Esophagus squamous epithelium (tissue), 5 donors: Measurements from ENCODE around the gene HMHB1. TPM values are rescaled to one million over a fixed set of nuclear protein-coding genes. Genes with fewer than 3 reads are reported as not detected.

Experiments
- DNase-seq: peaks from one replicate; lab custom pipeline; 2025; lab: John Stamatoyannopoulos, UW
- H3K27ac ChIP-seq, 4 donors: fragments of 200-600 bp; sonication (generic); one replicate each; pipeline ENCODE4 v1.5.1; 2016 to 2019; ENCODE audit warnings: mild to moderate bottlenecking in 1 of 4
- H3K27me3 ChIP-seq, 4 donors: fragments of 200-600 bp; sonication (generic); 1 replicate in 3 of 4; 2 replicates in 1 of 4; pipeline versions ENCODE4 v1.5.1 to v1.6.0; 2017 to 2021; ENCODE audit warnings: antibody characterized with exemption in 1 of 4
- H3K36me3 ChIP-seq, 3 donors: fragments of 200-600 bp; sonication (generic); one replicate each; pipeline ENCODE4 v1.5.1; 2016 to 2019
- H3K4me1 ChIP-seq, 3 donors: fragments of 200-600 bp; sonication (generic); one replicate each; pipeline ENCODE4 v1.5.1; 2017 to 2019
- H3K4me3 ChIP-seq, 4 donors: fragments of 200-600 bp; sonication (generic); 1 replicate in 3 of 4; 2 replicates in 1 of 4; pipeline ENCODE4 v1.5.1; 2016 to 2019; ENCODE audit warnings: mild to moderate bottlenecking in 2 of 4, moderate library complexity in 1 of 4
- H3K9me3 ChIP-seq, 3 donors: fragments of 200-600 bp; sonication (generic); one replicate each; pipeline ENCODE4 v1.5.1; 2016 to 2019
- CTCF ChIP-seq, 6 experiments: fragments of 450-650 bp in 4 of 6; fragments of 200-600 bp in 2 of 6; sonication (generic) in 2 of 6; IDR thresholded peaks; one replicate each; pipeline ENCODE4 v1.5.1; 2016 to 2019; ENCODE audit warnings: antibody characterized with exemption in 6 of 6, mild to moderate bottlenecking in 4 of 6, moderate library complexity in 4 of 6
- POLR2A ChIP-seq, 4 donors: fragments of 450-650 bp; IDR thresholded peaks; one replicate each; pipeline ENCODE4 v1.6.1; 2017; ENCODE audit warnings: antibody characterized with exemption in 4 of 4, mild to moderate bottlenecking in 4 of 4, moderate library complexity in 3 of 4
- WGBS, 2 donors: methylation state at CpG; one replicate each; pipeline ENCODE4 v1.1.5; 2018; 5-methylcytosine and 5-hydroxymethylcytosine counted together
- intact Hi-C: fragments of 100-400 bp; cut with DNase I; formaldehyde crosslinking; loops from one replicate; pipeline ENCODE4 v1.15.0; 2022
- total RNA-seq, 4 donors: library from RNA; depleted of rRNA; stranded (reverse); fragments of >200 nt; gene quantifications; one replicate each; pipeline ENCODE4 v1.1.0, GENCODE V29; 2016
- donor health status: DM: yes; HTN: yes; CAD: no.

HMHB1 gene
- total RNA-seq, 4 donors from 2014 or later: not detected

DNA sequence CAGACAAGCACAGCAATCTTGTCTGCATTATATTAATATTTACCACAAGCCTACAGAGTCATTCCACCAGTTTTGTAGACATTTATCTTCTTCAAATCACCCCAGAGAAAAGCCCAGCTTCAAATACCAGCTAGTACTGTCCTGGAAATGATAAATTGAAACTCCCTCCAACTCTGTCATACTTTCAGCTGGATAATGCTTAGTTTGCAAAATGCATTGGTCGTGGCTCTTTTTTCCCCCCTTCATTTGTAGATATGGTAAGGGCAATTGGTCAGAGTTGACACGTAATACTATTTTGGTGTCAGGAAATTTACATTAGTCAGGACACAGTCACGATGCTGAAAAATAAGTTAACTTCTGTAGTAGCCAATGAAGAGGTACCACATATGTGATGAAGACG, 21.2 kb downstream of the HMHB1 start:
- 73 to 78% methylated on average over 4 of the region's 4 CpGs for WGBS, 2 donors
- H3K27me3 ChIP-seq: no peaks in the 10 kb centered on the region
- H3K9me3 ChIP-seq: no peaks in the 10 kb centered on the region
- no peak for DNase-seq
- H3K4me1 ChIP-seq: no peaks in the 10 kb centered on the region
- no peaks in the 10 kb centered on the region for H3K36me3 ChIP-seq
- no peak for TF ChIP-seq CTCF (IDR thresholded peaks at IDR 0.05)
- no peak for TF ChIP-seq POLR2A (IDR thresholded peaks at IDR 0.05)
- H3K4me3 ChIP-seq: no peak overlapping the region
- no peak overlapping the region for H3K27ac ChIP-seq
- intact Hi-C loops: no loop called here

DNA sequence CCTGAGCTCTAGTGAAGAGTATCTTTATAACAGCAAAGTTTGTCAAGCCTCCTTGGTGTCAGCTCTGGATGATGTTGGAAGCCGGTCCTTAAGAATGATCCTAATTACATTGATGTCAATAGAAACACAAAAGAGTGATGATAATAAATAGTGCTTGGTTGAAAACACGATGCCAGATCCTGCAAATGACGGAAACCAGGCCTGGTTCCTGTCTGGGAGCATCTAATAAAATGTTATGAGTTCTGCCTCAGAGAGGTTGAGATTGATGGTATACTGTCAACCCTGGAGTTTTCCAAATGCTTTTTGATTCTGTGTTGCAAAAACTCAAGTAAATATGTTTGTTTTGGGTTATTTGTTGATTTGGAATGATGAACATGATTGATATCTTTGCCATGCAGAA, 23.3 kb downstream of the HMHB1 start:
- no peaks in the 10 kb centered on the region for H3K36me3 ChIP-seq
- no peaks in the 10 kb centered on the region for H3K27me3 ChIP-seq
- no peak overlapping the region for H3K4me3 ChIP-seq
- no peak for DNase-seq
- 88 to 91% methylated on average over 3 of the region's 3 CpGs for WGBS, 2 donors
- H3K9me3 ChIP-seq: no peaks in the 10 kb centered on the region
- no peaks in the 10 kb centered on the region for H3K4me1 ChIP-seq
- intact Hi-C loops: no loop called here
- no peak for TF ChIP-seq POLR2A (IDR thresholded peaks at IDR 0.05)
- no peak for TF ChIP-seq CTCF (IDR thresholded peaks at IDR 0.05)
- no peak overlapping the region for H3K27ac ChIP-seq

DNA sequence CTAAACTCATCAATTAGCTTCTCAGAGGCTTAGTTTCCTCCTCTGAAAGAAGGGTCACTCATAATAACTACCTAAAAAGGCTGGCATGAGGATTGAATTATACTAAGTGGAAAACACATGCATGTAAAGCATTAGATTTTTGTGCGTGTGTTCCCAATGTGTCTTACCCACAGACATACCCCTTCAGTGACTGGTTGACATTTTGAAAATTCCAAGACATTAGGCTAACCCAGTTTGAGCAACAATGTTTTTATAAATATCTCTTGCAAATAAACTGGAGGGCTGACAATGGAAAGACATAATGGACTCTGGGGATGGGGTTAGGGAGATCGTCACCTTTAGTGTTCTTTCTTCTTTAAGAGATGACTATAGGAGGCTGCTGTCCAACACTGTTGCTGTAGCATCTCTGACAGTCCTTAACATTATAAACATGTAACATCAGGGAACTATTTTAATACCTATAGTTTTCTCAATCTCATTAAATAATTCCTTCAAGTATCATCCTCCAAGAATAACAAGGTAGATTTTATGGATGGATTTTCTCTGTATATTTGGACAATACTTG, 24.3 kb downstream of the HMHB1 start:
- H3K36me3 ChIP-seq: no peaks in the 10 kb centered on the region
- H3K27ac ChIP-seq: no peak overlapping the region
- intact Hi-C loops: no loop called here
- no peaks in the 10 kb centered on the region for H3K27me3 ChIP-seq
- TF ChIP-seq CTCF (IDR thresholded peaks at IDR 0.05) (no peak), POLR2A (IDR thresholded peaks at IDR 0.05) (no peak)
- H3K9me3 ChIP-seq: no peaks in the 10 kb centered on the region
- H3K4me1 ChIP-seq: no peaks in the 10 kb centered on the region
- 57 to 92% methylated on average over 2 of the region's 2 CpGs for WGBS, 2 donors
- no peak overlapping the region for H3K4me3 ChIP-seq
- DNase-seq: no peak

GRCh38 chr5:143837306-143837848, 25.4 kb downstream of the HMHB1 start:
- H3K4me1 ChIP-seq: no peaks in the 10 kb centered on the region
- no peak overlapping the region for H3K27ac ChIP-seq
- intact Hi-C loops: no loop called here
- no peaks in the 10 kb centered on the region for H3K36me3 ChIP-seq
- no peak for DNase-seq
- H3K27me3 ChIP-seq: no peaks in the 10 kb centered on the region
- H3K4me3 ChIP-seq: no peak overlapping the region
- 67 to 73% methylated on average over 7 of the region's 7 CpGs for WGBS, 2 donors
- no peaks in the 10 kb centered on the region for H3K9me3 ChIP-seq
- TF ChIP-seq POLR2A (IDR thresholded peaks at IDR 0.05) (no peak), CTCF (IDR thresholded peaks at IDR 0.05) (no peak)

DNA sequence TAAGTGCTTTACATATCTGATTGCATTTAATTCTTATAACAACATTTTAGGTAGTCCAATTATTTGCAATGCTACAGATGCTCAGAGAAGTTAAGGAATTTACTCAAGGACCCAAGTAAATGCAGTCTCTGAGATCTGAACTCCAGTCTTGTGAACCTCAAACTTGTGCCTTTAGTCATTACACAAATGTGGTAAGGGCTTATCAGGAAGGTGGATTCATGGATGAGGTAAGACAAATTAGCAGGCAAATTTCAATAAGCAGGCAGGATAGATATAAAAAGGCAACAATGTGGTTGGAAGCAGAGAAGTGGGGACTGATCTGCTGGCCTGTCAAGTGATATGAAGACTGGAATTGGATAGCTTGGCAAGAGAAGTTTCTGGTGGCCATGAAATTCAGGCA, 29.5 kb downstream of the HMHB1 start:
- DNase-seq: no peak
- TF ChIP-seq CTCF (IDR thresholded peaks at IDR 0.05) (no peak), POLR2A (IDR thresholded peaks at IDR 0.05) (no peak)
- no peaks in the 10 kb centered on the region for H3K27me3 ChIP-seq
- no peak overlapping the region for H3K4me3 ChIP-seq
- H3K27ac ChIP-seq: no peak overlapping the region
- no peaks in the 10 kb centered on the region for H3K9me3 ChIP-seq
- H3K4me1 ChIP-seq: no peaks in the 10 kb centered on the region
- H3K36me3 ChIP-seq: no peaks in the 10 kb centered on the region
- intact Hi-C loops: no loop called here
